ENCODE results near the gene MAP1B. TPM values are rescaled to one million over a fixed set of nuclear protein-coding genes. Genes with fewer than 3 reads are reported as not detected.

The MAP1B gene
- total and polyA plus RNA-seq, 2 experiments from 2014 or later: 82.4 to 115 TPM

DNA sequence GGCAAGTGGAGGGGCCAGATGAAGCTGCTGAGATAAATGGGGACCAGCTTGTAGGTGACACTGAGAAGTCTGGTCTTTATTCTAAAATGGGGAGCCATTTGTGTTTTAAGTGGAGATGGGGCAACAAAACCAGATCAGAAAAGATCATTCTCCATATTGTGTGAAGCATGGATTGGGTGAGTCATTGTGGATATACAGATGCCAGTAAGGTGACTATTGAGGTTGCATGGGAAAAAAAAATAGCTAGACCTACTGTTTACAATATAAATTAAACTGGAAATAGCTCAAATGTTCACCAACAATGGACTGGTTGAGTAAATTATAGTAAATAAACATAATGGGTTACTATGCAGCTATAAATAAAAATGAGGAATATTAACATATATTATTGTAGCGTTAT, 5.4 kb upstream of the MAP1B start:
- WGBS (ENCODE audit: low lambda C conversion rate, missing lambda C conversion rate): 96% methylated on average over 1 of the region's 1 CpG
- H4K20me1 ChIP-seq (ENCODE audit: insufficient read depth, poor library complexity, severe bottlenecking): no peaks in the 10 kb centered on the region
- no peaks in the 10 kb centered on the region for H3K9me3 ChIP-seq (ENCODE audit: low read depth)
- H3K36me3 ChIP-seq (replicated peaks; ENCODE audit: insufficient read depth, low read depth): no peaks in the 10 kb centered on the region
- no peaks in the 10 kb centered on the region for H3K4me1 ChIP-seq (ENCODE audit: insufficient read depth)
- H3K27ac ChIP-seq: no peak overlapping the region
- no peak overlapping the region for H3K4me2 ChIP-seq
- H3K27me3 ChIP-seq: peaks cover 7% of the 10 kb centered on the region
- no peaks in the 10 kb centered on the region for H3K79me2 ChIP-seq
- TF ChIP-seq, protein P1, sequence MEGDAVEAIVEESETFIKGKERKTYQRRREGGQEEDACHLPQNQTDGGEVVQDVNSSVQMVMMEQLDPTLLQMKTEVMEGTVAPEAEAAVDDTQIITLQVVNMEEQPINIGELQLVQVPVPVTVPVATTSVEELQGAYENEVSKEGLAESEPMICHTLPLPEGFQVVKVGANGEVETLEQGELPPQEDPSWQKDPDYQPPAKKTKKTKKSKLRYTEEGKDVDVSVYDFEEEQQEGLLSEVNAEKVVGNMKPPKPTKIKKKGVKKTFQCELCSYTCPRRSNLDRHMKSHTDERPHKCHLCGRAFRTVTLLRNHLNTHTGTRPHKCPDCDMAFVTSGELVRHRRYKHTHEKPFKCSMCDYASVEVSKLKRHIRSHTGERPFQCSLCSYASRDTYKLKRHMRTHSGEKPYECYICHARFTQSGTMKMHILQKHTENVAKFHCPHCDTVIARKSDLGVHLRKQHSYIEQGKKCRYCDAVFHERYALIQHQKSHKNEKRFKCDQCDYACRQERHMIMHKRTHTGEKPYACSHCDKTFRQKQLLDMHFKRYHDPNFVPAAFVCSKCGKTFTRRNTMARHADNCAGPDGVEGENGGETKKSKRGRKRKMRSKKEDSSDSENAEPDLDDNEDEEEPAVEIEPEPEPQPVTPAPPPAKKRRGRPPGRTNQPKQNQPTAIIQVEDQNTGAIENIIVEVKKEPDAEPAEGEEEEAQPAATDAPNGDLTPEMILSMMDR (IDR thresholded peaks at IDR 0.05; ENCODE audit: poor library complexity): no peak
- TF ChIP-seq EZH2 (IDR thresholded peaks at IDR 0.05; ENCODE audit: borderline replicate concordance): no peak
- no peak for TF ChIP-seq EZH2phosphoT487 (IDR thresholded peaks at IDR 0.05; ENCODE audit: low read depth, severe bottlenecking, unreplicated experiment)
- DNase-seq (ENCODE audit: low spot score): no peak
- no peaks in the 10 kb centered on the region for H3K9me2 ChIP-seq (replicated peaks; ENCODE audit: insufficient read depth)
- no peak overlapping the region for H3K4me3 ChIP-seq
- H2AFZ ChIP-seq: no peak overlapping the region

DNA sequence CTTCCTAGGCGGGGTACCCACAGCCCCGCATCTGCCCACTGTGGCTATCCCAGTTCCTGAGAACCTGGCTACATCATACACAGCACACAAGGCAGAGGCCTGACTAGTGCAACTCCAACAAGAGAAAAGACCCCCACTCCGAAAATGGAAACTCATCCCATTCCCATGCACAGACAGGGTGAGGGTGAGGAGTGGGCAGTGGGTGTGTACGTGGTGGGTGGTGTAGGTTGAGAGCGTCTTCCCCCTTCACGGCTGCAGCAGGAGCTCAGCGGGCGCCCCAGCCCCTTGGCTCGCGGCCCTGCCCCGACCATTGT, 501 bp upstream of the MAP1B start:
- no peak for DNase-seq (ENCODE audit: low spot score)
- Histone ChIP-seq H3K9me2 (replicated peaks; ENCODE audit: insufficient read depth) (no peaks in the 10 kb centered on the region), H4K20me1 (ENCODE audit: insufficient read depth, poor library complexity, severe bottlenecking) (no peaks in the 10 kb centered on the region), H3K4me2 (peak overlapping the region; percentile 91), H3K79me2 (peaks cover 30% of the 10 kb centered on the region), H3K4me3 (peak overlapping the region; percentile 51), H3K9me3 (ENCODE audit: low read depth) (no peaks in the 10 kb centered on the region), H3K36me3 (replicated peaks; ENCODE audit: insufficient read depth, low read depth) (no peaks in the 10 kb centered on the region), H3K27ac (peak overlapping the region; percentile 6), H3K4me1 (ENCODE audit: insufficient read depth) (peaks cover 20% of the 10 kb centered on the region), H3K27me3 (peaks cover 4% of the 10 kb centered on the region), H2AFZ (peak overlapping the region; percentile 12)
- 15% methylated on average over 11 of the region's 11 CpGs for WGBS (ENCODE audit: low lambda C conversion rate, missing lambda C conversion rate)
- TF ChIP-seq EZH2 (IDR thresholded peaks at IDR 0.05; ENCODE audit: borderline replicate concordance): no peak
- TF ChIP-seq EZH2phosphoT487 (IDR thresholded peaks at IDR 0.05; ENCODE audit: low read depth, severe bottlenecking, unreplicated experiment): no peak
- TF ChIP-seq, protein P1 (IDR thresholded peaks at IDR 0.05; ENCODE audit: poor library complexity): no peak

DNA sequence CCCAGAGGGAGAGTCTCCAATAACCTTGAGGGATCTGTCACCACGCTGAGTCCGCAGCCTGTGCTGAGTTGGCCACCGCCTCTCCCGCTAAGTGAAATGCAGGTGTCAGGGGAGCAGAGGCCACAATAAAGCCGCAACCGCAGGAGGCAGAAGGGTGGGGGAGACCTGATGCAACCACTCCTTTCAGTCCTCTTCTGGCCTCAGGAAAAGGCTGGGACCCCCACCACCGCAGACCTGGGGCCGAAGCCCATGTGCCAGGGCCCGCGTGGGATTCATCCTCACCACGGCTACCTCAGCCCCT, 576 bp downstream of the MAP1B start:
- Histone ChIP-seq H3K4me3 (peak overlapping the region; percentile 51), H3K4me2 (peak overlapping the region; percentile 91), H2AFZ (peak overlapping the region; percentile 12), H3K9me3 (ENCODE audit: low read depth) (no peaks in the 10 kb centered on the region), H3K4me1 (ENCODE audit: insufficient read depth) (peaks cover 20% of the 10 kb centered on the region), H4K20me1 (ENCODE audit: insufficient read depth, poor library complexity, severe bottlenecking) (no peaks in the 10 kb centered on the region), H3K9me2 (replicated peaks; ENCODE audit: insufficient read depth) (no peaks in the 10 kb centered on the region), H3K79me2 (peaks cover 41% of the 10 kb centered on the region), H3K27ac (peak overlapping the region; percentile 6), H3K36me3 (replicated peaks; ENCODE audit: insufficient read depth, low read depth) (no peaks in the 10 kb centered on the region), H3K27me3 (peaks cover 4% of the 10 kb centered on the region)
- TF ChIP-seq EZH2phosphoT487 (IDR thresholded peaks at IDR 0.05; ENCODE audit: low read depth, severe bottlenecking, unreplicated experiment) (no peak), EZH2 (IDR thresholded peaks at IDR 0.05; ENCODE audit: borderline replicate concordance) (no peak)
- TF ChIP-seq, protein P1 (IDR thresholded peaks at IDR 0.05; ENCODE audit: poor library complexity): no peak
- WGBS (ENCODE audit: low lambda C conversion rate, missing lambda C conversion rate): 1% methylated on average over 11 of the region's 11 CpGs
- peak; percentile 35 for DNase-seq (ENCODE audit: low spot score)

All from hepatocyte (in vitro differentiated cells).